ENCODE results near the gene ITGB2.
"Not testable (repeated sequence)": the region's sequence is repeated elsewhere in the genome, so short reads cannot be mapped to it uniquely, and the experiment has no call there.

Gene ITGB2

DNA sequence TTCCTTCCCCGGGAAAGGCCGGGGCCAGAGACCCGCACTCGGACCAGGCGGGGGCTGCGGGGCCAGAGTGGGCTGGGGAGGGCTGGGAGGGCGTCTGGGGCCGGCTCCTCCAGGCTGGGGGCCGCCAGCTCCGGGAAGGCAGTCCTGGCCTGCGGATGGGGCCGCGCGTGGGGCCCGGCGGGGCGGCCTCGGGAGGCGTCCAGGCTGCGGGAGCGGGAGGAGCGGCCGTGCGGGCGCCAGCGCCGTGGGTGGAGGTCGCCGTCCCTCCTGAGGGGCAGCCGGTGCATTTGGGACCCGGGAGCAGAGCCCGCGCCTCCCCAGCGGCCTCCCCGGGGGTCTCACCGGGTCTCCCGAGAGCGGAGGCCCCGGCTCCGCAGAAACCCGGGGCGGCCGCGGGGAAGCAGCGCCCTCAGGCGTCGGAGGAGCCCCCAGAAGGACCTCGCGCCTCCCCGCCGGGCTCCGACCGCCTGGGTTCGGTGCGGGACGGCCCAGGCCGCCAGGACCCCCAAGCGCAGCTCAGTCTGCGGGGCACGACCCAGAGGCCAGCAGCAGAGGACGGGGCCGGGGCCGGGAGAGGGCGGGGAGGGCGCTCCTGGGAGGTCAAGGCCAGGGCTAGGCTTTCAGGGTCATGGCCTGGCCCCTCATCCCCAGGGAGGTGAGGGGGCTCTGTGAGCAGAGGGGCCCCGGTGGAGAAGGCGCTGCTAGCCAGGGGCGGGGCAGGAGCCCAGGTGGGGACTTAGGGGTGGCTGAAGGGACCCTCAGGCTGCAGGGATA lies 11.9 kb upstream of the ITGB2 start:
- H3K4me3 ChIP-seq (replicated peaks; ENCODE audit: low read depth, low read length), result peak overlapping the region; percentile 22

DNA sequence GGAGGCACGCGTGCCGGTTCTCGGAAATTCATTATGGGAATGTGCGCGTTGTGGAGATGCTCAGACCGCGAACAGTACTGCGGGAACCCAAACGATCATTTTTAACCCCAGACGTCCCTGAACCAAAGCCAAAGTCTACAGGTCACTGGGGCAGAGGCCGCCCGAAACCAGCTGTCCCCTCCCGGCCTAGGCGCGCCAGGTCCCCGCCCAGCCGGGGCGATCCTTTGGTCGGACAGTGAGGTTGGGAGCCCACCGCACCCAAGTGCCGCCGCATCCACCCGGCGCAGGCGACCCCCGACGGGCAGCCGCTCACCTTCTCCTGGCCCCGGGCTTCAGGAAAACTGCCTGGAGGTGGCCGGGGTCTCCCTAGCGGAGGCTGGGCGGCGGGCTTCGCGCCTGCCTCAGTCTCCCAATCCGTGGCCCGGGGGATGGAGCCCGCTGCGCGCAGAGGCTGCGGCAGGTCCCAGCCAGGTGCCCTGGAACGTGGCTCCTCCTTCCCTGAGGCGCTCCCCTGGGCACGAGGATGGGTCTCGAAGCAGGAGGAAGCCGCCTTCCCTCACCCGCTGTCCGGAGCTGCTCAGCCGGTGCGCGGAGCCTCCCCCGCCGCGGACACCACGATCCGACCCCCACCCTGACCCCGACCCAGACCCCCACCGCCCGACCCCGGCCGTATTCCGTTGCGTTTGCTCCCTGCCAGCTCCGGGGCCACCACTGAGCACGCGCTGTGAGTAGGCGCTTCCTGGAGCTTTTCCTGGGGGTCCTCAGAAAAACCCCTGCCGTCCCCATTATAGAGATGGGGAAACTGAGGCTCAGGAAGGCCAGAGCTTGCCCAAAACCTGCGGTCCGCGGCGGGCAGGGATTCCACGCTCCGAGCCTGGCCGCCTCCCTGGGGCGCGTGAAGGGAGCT lies 11.1 kb upstream of the ITGB2 start:
- H3K4me3 ChIP-seq (replicated peaks; ENCODE audit: low read depth, low read length), result peak overlapping the region; percentile 22
- TF ChIP-seq, protein P1, sequence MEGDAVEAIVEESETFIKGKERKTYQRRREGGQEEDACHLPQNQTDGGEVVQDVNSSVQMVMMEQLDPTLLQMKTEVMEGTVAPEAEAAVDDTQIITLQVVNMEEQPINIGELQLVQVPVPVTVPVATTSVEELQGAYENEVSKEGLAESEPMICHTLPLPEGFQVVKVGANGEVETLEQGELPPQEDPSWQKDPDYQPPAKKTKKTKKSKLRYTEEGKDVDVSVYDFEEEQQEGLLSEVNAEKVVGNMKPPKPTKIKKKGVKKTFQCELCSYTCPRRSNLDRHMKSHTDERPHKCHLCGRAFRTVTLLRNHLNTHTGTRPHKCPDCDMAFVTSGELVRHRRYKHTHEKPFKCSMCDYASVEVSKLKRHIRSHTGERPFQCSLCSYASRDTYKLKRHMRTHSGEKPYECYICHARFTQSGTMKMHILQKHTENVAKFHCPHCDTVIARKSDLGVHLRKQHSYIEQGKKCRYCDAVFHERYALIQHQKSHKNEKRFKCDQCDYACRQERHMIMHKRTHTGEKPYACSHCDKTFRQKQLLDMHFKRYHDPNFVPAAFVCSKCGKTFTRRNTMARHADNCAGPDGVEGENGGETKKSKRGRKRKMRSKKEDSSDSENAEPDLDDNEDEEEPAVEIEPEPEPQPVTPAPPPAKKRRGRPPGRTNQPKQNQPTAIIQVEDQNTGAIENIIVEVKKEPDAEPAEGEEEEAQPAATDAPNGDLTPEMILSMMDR (IDR thresholded peaks at IDR 0.05; ENCODE audit: low read length, missing control alignments), result no peak
- DNase-seq (ENCODE audit: low read depth), result no peak

More for the DNA sequence above, 11.9 kb upstream of the ITGB2 start:
- TF ChIP-seq, protein P1 (IDR thresholded peaks at IDR 0.05; ENCODE audit: low read length, missing control alignments), result peak; percentile 15
- no peak for DNase-seq (ENCODE audit: low read depth)

DNA sequence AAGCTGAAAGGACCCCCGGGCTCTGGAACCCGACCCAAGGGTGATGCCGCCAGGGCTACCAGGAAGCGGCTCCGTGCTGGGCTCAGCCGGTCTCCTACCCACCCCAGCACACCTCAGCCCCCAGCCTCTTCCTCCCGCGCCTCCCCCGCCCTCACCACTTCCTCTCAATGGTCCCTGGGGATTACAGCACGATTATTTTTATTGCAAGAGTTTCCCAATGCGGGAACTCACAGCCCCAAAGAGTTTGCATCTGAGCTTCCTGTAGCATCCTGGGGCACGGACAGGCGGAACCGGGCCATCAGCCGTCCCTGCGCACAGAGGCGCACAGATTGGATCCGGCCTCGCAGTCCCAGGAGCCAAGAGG lies 10.4 kb upstream of the ITGB2 start:
- H3K4me3 ChIP-seq (replicated peaks; ENCODE audit: low read depth, low read length), result no peak overlapping the region
- DNase-seq (ENCODE audit: low read depth), result peak; percentile 64
- TF ChIP-seq, protein P1 (IDR thresholded peaks at IDR 0.05; ENCODE audit: low read length, missing control alignments), result no peak

DNA sequence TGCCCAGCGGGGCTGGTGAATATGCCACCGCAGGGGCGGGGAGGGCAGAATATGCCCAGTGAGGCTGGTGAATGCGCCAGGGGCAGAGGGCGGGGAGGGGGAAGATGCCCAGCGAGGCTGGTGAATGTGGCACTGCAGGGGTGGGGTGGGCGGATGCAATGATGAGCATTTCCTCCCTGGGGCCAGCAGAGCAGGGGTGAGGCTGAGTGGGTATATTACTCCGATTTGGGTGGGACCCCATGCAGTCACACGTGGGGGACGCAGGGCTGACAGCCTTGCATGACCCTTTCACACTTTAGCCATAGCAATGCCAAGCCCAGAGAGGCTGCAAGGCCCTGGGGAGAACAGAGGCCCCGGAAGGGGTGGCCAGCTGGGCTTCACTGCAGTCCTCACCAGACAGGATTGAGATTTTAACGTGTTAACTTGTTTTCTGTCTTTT lies 9.9 kb upstream of the ITGB2 start:
- no peak for DNase-seq (ENCODE audit: low read depth)
- TF ChIP-seq, protein P1 (IDR thresholded peaks at IDR 0.05; ENCODE audit: low read length, missing control alignments), result no peak
- H3K4me3 ChIP-seq (replicated peaks; ENCODE audit: low read depth, low read length), result no peak overlapping the region

DNA sequence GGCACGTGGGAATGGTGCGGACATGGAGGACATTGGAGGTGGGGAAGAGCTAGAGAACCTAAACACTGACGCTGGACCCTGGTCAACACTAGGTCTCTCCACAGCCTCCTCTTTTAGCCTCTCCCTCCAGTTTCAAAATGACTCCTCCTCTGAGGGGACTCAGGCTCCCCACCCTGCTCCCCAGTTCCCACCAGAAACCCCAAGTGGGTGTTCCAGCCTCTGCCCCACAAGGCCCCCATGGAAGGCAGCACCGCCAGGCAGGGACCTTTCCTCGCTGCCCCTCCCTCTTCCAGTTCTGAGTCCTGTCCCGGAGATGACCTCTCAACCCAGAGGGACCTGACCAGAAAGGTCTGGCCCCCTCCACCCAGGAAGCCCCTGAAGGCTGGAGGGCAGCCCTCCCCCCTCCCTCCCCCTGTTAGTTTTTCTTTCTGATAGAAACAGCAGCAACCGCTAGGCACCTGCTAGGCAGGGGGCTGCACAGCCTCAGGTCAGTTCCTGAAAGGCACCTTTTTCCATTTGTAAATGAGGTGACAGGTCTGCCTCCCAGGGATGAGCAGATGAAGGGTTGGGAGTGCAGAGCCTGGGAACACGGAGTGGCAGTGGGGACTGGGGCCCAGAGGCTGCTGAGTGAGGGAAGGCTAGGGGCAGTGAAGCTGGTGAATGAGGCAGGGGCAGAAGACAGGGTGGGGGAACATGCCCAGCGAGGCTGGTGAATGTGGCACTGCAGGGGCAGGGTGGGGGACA lies 9.3 kb upstream of the ITGB2 start:
- no peak for DNase-seq (ENCODE audit: low read depth)
- TF ChIP-seq, protein P1 (IDR thresholded peaks at IDR 0.05; ENCODE audit: low read length, missing control alignments), result no peak

DNA sequence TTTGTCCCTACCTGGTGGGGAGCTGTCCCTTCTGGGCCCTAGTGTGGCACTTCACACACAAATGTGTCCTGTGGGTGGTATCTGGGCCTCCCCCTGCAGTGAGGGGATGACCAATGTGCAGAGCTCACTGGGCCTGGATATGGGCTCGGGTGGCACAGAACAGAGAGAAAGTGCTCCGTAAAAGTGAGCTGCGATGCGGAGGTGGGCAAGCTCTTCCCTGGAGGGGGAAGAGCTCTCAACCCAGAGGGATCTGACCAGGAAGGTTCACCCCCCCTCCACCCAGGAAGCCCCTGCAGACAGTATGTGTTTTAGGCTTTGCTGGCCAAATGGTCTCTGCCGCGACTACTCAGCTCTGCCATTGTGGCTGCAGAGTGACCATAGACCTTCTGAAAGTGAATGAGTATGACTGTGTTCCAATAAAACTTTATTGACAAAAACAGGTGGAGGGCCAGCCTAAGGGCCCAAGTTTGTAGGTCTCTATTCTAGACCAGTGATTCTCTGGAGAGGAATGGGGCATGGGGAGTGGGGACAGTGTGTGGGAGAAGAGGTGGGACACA lies 8.6 kb upstream of the ITGB2 start:
- no peak overlapping the region for H3K4me3 ChIP-seq (replicated peaks; ENCODE audit: low read depth, low read length)
- TF ChIP-seq, protein P1 (IDR thresholded peaks at IDR 0.05; ENCODE audit: low read length, missing control alignments), result no peak
- peak; percentile 6 for DNase-seq (ENCODE audit: low read depth)

More for the DNA sequence above, 9.3 kb upstream of the ITGB2 start:
- no peak overlapping the region for H3K4me3 ChIP-seq (replicated peaks; ENCODE audit: low read depth, low read length)

DNA sequence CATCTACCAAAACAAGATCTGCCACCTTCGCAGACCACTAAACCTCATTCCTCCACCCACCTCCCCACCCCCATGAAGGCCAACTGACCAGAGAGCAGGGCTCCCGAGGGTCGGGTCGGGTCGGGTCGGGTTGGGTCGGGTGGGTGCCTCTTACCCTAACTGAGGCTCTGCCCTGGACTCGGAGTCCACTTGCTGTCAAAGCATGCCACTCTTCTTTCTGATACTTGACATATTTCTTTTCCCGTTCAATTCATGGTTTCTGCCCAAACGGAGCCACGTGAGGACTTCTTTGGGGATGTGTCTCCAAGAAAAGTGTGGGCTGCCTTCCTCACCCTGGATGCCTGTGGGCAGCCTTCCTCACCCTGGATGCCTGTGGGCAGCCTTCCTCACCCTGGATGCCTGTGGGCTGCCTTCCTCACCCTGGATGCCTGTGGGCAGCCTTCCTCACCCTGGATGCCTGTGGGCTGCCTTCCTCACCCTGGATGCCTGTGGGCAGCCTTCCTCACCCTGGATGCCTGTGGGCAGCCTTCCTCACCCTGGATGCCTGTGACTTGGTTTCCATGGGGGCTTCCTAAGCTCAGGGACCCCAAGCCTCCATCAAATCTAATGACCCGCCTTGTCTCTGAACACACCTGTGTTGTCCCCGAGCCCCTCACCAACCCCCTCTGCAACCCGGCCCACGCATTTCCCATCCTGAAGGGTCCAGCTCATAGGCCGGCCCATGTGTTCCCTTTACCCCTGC lies 8.0 kb upstream of the ITGB2 start:
- not testable (repeated sequence) for H3K4me3 ChIP-seq (replicated peaks; ENCODE audit: low read depth, low read length)
- peak; percentile 71 for DNase-seq (ENCODE audit: low read depth)
